GM15510 (cell line): Measurements from ENCODE around the gene ALLC.

Source experiments
- POLR2A ChIP-seq: IDR thresholded peaks from 3 replicates; pipeline ENCODE4 v1.6.1; 2011; ENCODE audit warnings: borderline replicate concordance; ENCODE audit not compliant: insufficient read length; ENCODE audit errors: extremely low read depth

Gene ALLC

DNA sequence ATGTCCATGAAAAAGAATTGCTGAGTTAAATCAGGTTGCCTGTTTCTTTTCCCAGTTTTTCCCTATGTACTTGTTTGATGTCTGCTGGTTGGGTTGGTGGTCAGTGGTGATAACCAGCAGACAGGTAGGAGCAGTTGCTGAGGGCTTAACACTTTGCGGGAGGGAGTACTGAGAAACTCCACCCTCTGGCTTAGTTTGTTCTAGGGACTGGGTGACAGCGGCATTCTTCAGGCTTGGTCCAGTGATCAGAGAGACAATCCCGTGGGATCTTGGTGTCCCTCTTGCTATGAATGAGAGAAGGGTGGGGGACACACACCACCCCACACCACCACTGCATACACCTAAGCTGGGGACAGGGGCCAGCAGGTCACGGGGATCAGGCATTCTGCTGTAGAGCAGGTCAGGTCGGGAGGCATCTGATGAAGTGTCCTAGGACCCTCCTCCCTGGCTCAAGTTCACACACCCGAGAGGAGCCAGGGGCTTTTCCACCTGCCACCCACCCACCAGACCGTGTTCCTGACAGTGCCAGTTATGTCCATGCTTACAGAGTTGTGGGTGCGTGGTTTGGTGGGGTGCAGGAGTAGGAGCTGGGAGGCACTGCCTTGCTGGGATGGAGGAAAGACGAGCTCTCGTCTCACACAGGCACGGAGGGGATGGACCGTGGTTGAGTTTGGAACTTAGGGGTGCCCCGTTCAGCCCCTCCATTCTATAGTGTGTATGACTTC is 21.3 kb upstream of the ALLC start:
- TF ChIP-seq POLR2A: no peak

DNA sequence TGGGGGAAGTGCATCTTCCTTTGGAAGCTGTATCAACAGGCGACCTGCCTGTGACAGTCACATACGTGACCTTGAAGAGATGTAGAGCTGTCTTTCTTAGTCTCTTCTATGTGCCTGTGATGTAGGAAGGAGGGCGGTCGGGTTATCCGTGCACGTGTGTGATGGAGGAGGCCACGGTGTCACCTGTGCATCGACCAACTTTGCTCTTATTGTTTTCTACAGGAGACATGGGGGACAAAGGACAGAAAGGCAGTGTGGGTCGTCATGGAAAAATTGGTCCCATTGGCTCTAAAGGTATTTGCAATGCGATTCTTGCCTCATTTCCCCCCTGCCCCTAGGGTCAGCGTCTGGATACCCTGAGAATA is 20.7 kb upstream of the ALLC start:
- TF ChIP-seq POLR2A: no peak

DNA sequence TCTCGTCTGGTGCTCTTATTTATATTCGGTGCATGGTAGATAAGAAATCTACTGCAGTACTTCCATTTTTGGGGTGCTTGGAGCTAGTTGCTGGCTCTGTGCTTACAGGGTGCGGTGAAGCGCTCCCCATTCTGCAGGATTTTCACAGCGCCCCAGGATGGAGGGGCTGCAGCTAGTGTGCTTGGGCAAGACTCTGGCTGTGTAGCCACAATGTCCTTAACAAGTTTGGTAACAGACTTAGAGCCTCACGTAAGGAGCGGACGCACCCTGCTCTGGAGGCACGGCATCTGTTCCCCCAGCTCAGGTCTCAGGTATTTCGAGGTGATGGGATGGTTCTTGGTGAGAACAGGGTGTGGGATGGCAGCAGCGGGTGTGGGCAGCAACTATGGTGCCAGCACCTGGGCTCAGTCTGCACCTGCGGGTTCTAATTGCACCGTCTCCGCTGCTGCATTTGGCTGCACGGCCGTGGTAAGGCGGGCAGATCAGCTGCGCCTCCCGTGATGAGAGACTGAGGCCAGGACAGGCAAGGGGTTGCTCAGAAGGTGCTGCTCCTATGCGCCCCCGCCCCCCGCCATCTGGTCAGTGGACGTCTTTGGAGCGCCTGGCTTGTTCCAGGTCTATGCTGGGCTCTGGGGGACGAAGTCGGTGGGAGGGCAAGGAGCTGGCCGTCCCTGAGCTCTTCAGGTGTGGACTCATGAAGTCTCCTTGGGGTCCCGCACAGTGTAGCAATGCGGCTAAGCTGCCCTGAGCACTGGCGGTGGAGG is 20.1 kb upstream of the ALLC start:
- no peak for TF ChIP-seq POLR2A

DNA sequence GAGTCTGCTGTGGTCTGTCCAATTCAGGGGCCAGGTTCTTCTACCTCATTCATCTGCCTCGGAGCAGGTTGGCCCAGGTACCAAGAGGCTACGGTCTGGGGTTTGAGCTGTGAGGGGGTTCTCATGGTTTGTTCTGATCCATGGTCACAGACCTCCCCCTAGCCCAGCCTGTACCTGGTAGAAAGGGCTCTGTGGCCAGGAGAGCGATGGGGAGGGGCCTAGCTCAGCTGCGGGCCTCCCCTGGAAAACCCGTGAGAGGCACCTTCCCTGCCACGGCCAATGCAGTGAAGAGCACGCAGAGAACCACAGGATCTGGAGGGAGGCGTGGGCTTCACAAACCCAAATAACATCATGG is 19.6 kb upstream of the ALLC start:
- TF ChIP-seq POLR2A: no peak

DNA sequence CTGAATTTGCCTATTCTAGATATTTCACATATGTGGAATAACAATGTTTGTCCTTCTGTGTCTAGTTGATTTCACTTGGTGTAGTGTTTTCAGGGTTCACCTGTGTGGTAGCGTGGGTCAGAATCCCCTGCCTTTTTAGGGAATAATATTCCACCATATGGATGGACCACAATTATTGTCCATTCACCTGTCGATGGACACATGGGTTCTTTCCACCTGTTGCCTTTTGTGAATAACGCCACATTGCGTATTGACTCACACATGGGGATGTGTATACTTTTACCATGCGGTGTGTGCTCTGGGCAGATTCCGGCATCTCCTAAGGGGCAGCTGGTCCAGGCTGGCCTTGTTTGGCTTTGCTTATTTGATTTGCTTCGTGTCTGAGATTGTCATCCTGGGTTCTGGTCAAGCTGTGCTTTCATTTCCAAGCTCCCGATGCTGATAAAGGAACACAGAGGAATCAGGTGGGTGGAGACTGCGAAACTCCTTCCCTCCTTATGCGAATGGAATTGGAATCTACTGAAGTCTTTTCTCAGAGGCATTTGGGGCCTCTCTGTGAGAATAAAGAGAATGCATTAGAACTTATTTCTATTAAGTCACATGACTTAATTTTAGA is 18.9 kb upstream of the ALLC start:
- no peak for TF ChIP-seq POLR2A

DNA sequence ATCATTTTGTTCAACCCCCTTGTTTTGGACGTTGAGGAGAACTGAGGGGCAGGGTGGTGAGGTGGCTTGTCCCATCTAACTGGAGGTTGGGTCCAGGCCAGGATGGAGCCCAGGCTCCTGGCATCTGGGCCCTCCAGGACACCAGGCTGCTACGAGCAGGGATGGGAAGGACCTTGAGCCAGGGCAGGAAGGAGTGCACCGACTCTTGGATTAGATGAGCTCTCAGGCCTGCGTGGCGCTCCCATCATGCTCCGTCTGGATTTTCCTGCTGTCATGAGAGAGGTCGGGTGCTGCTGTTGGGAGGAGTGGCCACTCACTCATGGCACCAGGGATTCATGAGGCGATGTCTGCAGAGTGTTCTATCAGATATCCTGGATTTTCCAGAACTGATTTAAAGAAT is 18.3 kb upstream of the ALLC start:
- no peak for TF ChIP-seq POLR2A

DNA sequence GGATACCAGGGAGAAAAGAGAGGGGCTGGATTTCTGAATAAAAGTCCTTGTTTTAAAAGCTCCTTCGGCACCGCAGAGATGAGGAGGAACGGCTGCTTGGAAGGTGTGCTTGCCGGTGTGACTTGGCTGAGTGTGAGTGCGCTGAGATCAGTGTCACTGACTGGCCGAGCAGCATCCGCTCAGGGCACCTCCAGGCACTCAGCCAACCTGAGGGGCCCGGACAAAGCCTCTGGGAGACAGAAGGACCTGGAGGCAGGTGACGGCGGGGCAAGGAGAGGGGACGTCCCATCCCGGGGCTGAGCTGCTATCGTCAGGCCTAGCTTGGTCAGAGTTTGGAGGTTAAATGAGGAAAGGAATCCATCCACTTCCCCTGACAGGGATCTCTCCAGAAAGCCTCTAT is 16.8 kb upstream of the ALLC start:
- TF ChIP-seq POLR2A: no peak

DNA sequence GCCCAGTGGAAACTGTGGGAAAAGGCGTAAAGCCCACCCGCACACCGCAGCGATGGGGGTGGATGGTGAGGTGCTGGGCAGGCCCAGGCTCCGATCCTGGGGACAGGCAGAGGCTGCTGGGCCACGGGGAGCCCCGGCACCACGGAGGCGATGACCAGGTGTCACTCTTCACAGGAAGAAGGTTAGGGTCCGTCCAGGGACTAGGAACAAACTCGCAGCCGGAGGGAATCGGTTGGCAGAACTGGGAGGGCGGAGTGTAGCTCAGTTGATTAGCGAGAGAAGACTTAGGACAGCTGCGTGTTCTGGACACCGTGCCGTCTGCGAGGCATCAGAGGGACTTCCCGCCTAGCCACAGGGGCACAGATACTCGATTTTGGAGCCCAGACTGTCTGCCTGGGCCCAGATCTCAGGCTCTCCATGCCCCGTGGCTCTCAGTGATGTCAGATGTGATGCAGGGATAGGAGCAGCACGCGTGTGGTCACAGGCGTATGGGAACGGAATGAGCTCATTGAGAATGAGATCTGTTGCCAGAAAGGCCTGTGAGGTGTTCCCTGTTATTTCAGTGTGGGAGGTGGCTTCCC is 16.1 kb upstream of the ALLC start:
- TF ChIP-seq POLR2A: no peak

DNA sequence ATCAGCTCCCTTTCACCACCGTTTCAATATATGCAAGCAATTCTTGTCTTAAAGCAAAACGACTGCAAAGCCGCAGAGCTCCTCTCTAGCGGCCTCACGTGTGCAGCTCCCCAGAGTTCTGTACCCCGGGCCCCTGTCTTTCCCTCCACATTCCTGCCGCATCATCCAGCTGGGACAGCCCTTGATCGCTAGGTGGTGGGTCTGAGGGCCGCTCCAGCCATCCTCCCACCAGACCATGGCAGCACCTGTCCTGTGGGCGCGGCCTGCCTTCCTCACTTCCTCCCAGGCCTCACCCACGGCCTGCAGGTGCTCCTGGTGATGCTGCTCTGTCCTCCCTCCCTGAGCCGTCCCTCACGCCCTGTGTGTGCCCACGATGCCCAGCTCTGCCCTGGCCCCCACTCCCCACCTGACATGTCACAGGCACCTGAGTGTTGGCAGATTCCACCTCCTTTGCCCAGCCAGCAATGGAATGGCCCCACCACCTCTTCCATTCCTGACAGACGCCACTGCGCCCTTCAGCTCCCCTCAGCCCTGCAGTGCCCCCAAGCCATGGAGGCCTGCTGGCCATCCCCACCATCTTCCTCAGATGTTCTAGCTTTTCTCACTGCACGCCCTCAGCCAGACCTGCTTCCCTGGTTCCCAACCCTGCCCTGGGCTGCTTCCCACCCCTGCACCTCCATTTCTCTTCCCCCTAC is 15.3 kb upstream of the ALLC start:
- TF ChIP-seq POLR2A: no peak

DNA sequence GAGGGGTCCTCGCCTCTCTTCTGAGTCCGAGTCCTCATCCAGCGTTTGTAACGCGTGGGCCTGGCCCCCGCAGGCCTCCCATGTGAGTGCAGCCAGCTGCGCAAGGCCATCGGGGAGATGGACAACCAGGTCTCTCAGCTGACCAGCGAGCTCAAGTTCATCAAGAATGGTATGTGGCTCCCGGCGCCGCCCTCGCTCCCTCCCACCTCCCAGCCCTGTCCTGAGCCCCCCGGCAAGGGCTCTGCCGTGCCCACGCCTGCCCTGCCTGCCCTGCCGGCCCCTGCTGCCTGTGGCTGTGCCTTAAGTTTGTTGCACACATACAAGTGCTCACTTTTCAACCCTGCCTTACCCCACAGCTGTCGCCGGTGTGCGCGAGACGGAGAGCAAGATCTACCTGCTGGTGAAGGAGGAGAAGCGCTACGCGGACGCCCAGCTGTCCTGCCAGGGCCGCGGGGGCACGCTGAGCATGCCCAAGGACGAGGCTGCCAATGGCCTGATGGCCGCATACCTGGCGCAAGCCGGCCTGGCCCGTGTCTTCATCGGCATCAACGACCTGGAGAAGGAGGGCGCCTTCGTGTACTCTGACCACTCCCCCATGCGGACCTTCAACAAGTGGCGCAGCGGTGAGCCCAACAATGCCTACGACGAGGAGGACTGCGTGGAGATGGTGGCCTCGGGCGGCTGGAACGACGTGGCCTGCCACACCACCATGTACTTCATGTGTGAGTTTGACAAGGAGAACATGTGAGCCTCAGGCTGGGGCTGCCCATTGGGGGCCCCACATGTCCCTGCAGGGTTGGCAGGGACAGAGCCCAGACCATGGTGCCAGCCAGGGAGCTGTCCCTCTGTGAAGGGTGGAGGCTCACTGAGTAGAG is 14.4 kb upstream of the ALLC start:
- TF ChIP-seq POLR2A: no peak

DNA sequence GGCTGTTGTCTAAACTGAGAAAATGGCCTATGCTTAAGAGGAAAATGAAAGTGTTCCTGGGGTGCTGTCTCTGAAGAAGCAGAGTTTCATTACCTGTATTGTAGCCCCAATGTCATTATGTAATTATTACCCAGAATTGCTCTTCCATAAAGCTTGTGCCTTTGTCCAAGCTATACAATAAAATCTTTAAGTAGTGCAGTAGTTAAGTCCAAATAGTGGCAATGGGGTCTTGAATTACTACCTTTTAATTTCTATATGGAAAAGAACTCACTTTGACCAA is 13.8 kb upstream of the ALLC start:
- TF ChIP-seq POLR2A: no peak

DNA sequence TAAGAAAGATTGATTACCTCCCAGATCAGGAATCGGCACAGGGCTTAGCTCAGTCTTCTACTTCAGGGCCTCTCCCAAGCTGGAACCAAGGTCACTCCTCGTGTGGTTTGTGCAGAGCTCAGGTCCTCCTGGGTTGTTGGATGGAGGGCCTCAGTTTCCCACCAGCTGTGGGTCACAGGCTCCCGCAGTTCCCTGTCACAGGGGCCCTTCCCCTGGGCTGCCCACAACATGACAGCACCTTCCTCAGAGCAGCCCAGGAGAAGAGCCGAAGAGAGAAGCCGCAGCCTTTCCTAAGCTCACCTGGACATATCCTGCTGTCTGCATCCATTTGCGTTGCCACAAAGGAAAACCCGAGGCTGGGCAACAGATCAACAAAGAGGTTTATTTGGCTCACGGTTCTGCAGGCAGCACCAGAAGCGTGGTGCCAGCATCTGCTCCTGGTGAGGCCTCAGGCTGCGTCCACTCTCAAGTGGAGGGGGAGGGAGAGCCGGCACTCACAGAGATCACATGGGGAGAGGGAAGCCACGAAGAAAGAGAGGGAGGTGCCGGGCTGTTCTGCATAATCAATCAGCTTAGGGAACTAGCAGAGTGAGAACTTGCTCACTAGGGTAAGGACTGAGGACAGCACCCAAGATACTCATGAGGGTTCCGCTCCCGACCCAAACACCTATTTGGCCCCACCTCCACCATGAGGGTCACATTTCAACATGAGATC is 13.0 kb upstream of the ALLC start:
- no peak for TF ChIP-seq POLR2A

DNA sequence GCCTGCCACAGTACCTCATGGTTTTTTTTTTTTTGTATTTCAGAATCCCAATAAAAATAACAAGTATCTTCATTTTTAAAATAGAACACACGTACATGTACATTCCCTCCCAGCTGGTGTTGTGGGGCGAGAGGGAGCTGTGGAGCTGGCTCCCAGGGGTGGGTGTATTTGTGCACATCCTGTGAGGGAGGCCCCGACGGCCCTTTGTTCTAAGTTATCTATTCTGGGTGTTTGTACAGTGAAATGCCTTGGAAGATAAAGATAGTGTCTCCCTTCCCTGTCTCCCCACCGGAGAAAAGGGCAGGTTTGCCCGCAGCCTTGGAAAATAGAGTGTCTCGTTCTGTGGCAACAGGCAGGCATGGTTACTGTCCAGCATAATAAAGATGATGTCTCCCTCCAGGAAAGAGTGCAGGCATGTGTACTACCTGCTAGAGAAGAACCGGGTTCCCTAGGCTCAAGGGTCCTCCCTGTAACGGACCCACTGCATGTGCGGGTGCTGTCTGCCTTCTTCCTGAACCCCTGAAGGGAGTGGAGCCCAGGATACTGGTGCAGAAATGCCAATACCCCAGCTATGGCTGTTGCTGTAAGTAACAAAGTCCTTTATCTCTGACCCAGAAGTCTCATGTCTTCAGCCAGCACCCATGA is 12.1 kb upstream of the ALLC start:
- no peak for TF ChIP-seq POLR2A
